Activated CD4-positive, CD25-positive, alpha-beta regulatory T cell treated with anti-CD3 and anti-CD28 coated beads, Interleukin-2, amount 50 U/mL, for 16 hours (primary cell): ENCODE data around the gene MORN1.

Experiments used
- DNase-seq: peaks from one replicate; pipeline ENCODE4 v3.0.0-alpha.2; 2020; ENCODE audit warnings: low read depth, low spot score

The MORN1 gene

DNA sequence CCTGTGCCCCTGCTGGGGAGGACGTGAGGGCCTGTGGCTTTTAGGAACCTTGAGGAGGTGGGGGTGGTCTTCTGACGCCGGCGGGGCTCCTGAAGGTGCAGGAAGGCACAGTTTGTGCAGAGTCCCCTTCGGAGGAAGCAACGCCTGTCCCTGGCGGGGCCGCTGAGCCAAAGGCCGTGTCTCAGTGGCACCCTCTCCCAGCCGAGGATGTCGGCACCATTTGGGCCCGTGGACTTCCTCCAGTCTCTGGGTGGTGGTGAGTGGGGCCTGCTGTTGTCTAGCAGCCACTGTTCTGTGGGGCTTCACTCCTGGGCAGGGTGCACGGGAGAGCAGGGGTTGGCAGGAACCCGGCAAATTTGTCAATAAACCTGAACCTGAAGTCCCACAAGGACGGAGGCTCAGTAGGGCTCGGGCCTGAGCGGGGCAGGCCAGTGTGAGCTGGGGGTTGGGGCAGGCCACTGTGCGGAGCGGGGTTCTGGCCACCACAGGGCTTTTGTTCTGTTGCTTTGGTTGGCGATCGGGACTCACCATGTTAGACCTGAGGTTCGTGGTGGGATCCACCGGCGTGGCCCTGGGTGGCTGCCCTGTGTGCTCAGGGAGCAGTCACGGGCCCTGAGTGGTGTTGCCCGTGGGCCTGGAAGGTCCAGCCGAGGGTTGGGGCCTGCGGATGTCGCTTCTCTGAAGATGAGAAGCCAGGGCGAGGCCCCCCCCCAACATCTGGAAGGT, 98.5 kb downstream of the MORN1 start:
- DNase-seq = no peak

DNA sequence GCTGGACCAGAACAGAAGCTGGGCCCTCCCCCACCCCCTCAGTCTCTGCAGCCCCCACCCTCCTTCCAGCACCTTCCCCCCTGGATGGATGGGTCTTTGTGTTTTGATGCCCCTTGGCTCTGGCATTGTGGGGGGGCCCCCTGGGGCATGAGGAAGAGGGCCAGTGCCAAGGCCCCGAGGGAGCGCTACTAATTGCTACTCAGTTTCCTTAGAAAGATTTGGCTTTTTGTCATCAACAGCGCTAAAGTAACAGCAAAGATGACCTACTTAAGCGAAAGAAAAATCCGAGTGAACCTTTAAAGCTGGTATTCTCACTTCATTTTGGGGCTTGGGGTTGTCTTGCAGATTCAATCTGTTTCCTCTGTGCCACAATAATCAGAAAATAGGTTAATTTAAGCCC, 99.8 kb downstream of the MORN1 start:
- DNase-seq = no peak

DNA sequence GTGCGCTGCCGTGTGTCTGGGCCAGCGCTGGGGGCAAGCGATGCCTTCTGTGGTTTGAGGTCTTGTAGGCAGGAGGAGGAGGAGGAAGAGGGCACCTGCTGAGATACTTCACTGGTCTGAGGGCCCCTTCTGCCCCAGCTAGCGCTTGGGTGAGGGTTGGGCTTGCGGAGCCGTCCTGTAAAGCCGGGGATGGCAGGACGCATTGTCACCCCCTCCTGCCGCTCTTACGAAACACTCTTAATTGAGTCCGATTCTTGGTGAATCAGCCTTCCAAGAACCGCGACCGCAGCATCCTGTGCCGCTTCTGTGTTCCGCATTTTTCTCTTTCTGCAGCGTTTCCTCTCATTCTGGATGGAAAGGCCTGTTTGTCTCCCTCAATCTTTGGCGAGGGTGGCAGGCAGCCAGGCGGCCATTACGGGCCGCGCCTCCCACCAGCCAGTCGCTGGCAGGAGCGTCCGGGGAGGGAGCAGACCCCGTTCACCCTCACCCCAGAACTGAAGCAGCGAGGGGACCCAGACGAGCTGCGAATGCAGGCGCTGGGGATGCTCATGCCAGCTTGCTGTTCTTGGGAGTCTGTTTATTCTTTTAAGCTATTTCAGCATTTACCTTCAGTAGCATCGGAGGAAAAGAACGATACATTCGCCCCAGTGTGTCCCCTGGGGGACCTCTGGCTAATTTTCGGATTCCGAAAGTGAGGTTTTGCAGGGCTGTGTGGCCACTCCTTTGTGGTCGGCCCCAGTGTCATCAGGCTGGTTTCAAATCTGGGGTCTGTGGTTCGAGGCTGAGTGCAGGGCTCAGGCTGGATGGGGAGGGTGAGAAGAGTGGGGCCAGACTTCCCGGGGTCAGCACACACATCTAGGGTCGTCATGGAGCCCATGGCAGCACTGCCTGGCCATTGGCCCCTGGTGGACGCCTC, 100.5 kb downstream of the MORN1 start:
- peak; percentile 56 for DNase-seq

DNA sequence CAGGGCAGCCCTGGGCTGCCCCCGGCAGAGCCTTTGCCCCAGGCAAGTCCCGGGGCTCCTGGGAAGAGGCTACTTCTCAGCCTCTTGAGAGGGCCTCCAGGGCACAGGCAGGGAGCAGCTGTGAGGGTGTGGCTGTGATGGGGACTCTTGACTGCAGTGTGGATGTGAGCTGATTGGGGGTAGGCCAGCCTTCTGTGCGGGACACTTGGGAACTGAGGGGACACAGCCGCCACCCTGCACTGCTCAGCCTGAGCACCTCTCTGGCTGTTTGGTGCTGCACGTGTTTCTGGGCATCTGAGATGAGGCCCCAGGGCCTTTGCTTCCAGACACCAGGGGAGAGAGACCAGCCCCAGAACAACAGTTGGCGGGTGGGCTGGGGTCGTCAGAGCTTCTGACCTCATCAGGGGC, 101.2 kb downstream of the MORN1 start:
- DNase-seq = no peak

DNA sequence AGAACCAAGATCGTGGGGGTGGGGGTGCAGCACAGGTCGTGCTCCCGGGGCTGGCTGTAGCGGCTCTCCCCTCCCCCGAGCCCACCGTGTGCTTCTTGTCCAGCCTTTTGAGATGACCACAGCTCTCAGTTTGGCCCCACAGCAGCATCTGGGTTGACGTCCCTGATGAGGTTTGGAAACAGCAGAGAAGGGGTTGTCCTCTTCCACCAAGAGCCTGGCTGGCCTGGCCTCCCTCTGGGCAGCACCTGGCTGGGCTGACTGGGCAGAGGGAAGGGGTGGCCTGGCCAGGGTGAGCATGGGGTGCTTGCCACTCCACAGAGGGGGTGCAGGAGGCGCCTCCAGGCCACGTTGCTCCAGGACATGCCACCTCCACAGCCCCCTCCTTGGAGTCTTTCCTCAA, 101.7 kb downstream of the MORN1 start:
- DNase-seq = no peak

DNA sequence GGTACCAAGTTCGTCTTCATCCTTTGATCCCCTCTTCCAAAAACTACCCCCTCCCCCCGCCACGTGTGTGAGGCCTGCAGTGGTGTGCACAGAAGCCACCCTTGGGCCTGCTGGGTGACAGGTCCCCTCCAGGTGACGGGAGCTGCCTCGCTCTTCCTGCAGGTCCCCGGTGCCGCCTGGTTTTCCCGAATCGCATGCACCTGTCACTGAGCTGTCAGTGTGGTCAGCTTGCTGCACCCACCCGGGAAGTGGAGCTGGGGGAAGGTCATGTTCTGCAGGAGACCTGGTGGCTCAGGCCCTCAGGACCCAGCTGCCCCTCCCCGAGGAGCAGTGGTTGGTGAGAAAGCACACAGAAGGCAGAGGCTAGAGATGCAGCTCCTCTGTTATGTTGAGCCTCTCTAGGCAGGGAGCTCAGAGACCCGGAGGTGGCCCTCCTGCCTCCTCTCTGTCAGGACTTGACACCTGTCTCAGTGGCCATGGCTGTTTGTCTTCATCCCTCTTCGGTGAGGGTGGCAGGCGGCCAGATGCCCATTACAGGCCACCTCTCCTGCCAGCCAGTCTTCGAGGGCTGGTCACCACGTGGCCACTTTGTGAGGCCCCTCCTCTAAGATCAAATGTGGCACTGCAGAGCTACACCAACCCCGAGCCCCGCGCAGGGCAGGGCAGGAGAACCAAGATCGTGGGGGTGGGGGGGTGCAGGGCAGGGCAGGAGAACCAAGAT, 102.4 kb downstream of the MORN1 start:
- DNase-seq = no peak

DNA sequence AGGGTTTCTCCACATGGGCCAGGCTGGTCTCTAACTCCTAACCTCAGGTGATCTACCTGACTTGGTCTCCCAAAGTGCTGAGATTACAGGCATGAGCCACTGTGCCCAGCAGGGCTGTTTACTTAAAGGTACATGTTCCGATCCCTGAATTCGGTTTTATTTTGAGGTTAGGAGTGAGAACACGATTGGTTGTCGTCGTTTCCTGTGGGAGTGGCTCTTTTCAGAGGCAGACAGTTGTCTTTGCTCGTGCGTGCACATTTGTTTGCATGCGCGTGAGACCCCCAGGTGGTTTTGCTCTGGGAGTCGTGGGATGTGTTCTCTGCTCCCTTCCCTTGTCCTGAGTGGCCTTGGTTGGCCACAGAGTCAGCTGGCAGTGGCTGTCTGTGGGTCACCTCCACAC, 103.0 kb downstream of the MORN1 start:
- DNase-seq = no peak

DNA sequence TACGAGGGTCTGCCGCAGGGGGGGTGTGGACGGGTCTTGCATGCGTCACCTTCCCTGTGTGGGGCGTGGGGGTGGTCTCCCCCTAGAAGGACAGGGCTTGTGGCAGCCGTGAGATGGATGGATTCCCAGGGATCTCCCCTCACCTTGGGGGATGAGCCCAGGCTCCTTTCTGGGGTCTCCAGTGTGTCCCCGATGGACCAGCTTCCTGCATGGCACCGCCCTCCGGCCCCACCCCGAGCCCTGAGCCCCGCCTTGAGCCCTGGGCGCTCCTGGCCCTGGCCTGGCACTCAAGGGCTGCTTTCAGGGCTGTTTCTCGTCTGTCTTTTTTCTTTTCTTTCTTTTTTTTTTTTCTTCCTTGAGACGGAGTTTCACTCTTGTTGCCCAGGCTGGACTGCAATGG, 103.7 kb downstream of the MORN1 start:
- DNase-seq = no peak

DNA sequence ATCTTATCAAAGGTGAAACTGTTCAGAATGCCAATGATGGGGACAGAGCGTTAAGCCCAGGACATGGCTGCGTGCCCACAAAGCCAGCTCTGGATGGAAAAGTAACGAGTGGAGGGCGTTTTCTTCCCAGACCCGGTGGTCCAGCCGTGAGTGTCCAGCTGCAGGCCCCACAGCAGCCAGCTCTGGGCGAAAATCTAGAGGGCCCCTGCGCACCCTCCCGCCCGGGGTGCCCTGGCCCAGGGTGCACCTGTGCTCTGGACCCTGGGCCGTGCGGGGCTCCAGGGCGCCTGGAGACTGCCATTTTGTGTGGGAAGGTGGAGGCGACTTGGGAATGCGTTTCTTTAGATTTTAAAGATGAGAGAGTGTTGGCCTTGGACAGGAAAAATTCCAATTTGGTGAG, 104.4 kb downstream of the MORN1 start:
- no peak for DNase-seq

DNA sequence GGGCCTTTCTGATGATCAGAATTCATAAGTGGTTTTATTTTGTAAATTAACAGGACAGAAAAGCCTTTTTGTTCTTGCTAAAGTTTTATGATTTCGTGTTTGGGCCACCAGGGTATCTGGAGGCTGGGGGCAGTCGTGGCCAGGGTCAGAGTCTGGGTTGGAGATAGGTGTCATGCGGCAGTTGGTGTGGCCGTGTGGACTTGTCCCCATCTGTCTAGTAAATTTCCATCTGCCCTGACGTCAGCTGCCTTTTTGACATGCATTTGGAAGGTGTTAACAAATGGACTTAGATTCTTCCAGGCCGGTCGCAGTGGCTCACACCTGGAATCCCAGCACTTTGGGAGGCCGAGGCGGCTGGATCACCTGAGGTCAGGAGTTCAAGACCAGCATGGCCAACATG, 106.4 kb downstream of the MORN1 start:
- DNase-seq = no peak

DNA sequence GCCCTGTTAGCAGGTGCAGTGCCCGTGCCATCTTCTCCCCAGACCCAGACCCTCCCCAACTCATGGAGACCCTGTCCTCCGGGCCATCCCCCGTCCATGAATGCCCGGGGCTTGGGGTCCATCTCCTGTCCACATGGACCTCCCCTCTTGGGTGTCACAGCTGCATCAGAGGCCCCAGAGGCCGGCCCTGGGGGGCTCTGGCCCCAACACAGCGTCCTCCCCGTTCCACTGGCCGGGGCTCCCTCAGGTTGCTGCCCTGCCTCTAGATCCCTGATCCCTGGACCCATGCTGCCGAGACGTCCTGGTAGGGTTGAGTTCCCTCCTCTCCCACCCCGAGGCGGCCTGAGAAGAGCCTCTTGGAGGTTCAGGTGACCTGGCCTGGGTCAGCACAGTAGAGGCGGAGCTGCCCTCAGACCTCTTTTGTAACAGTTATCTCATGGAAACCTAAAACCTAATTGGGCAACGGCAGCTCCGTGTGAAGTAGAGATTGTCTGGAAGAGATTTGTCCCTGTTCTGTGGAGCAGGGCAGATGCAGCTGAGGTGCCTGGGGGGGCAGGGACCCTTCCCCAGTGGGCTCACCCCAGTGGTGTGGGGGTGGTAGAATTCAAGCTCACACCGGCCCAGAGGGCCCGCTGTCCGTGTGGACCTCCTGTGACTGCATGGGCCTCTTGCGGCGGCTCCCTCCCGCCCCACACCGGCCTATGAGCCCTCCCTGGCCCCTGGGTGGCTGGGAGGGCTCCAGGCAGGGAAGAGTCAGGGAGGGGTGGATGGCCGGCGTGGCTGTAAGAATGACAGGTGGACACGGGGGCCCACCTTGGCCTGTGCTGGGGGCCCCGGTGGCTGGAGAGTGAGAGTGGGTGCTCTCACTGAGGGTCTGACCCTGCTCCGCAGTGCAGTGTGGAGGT, 107.1 kb downstream of the MORN1 start:
- no peak for DNase-seq

DNA sequence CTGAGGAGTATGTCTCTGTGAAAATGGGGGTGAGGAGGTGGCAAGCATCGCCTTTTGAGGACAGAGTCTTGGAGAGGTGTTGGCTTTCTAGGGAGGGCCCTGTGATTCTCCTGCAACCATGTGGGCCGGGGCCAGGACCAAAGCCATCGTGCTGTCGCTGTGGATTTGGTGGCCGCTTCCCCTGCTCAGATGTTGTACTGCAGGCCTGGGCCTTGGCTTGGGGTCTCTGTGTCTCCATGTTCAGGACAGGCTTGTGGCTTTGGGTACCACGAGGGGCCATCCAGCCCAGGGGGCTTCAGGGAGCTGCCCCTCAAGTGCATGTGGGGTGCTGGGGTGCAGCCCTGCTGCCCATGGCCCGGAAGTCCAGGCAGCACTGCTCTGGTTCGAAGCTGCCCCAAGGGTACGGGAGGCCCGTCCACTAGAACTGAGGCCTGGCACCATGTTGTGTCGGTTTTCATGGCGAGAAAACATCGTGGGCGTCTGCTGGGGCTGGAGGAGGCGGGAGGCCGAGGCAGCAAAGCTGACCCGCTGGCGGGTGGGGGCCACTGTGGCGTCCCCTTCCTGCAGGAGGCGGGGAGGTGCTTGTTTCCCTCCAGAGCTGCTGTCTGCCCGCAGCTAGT, 107.9 kb downstream of the MORN1 start:
- no peak for DNase-seq

DNA sequence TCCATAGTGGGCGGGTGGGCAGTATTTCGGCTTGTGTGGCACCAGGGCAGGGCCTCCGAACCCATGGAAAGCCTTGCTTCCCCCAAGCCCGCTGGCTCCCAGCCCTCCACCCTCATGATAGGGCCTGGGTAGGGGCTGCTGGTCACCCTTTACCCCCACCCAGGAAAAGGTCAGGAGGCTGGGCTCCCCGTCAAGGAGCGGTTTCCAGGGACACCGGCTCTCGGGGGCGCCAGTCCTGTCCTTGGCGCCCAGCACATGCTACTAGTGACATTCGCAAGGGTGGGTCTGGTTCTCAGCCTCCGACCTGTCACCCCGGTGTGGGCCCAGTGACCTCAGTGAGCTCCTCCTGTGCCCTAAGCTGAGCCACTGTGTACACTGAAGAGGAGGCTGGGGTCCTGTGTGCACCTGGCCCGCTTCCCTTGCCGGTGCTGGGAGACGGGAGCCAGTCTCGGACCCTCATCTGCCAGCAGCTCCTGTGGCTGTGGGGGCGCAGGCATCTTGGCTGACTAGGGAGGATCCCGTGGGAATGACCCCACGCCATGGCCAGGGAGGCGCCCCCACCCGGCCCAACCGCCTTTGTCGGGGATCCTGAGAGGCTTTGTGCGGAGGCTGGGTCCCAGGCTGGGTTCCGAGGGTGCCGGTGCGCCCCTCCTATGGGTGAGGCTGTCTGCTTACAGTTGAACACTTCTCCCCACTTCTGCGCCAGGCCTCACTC, 108.6 kb downstream of the MORN1 start:
- no peak for DNase-seq

DNA sequence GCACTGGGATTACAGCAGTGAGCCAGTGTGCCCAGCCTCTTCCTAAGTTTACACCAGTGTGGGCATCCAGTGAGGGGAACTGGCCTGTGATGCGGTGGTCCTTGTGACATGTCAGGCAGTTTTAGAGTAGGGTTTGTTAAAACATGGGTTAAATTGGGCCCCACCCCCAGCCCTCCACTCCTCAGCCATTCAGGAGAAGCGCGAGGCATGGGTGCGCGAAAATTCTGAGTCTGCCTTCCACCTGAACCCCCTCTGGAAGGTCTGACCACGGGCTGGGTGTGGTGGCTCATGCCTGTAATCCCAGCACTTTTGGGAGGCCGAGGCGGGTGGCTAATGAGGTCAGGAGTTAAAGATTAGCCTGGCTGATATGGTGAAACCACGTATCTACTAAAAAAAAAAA, 111.5 kb downstream of the MORN1 start:
- no peak for DNase-seq

DNA sequence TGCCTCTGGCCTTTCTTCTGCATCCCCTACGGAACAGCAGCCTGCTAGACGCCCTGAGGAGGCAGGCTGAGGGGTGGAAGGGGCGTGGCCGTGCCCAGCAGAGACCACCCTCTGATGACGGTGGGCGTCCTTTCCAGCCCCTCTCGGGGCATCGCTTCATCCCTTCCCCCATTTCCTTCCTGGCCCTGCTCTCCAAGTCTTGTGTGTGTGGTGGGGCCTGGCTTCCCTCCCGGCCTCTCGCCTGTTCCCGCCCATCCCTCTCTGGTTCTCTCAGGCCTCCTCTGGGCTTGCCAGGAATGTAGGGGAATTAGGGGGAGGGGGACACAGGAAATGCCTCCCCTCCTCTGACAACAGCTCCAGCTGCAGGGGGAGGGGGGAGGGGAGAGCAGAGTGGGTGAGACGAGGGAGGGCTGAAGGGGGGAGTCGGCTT, 112.1 kb downstream of the MORN1 start:
- no peak for DNase-seq

DNA sequence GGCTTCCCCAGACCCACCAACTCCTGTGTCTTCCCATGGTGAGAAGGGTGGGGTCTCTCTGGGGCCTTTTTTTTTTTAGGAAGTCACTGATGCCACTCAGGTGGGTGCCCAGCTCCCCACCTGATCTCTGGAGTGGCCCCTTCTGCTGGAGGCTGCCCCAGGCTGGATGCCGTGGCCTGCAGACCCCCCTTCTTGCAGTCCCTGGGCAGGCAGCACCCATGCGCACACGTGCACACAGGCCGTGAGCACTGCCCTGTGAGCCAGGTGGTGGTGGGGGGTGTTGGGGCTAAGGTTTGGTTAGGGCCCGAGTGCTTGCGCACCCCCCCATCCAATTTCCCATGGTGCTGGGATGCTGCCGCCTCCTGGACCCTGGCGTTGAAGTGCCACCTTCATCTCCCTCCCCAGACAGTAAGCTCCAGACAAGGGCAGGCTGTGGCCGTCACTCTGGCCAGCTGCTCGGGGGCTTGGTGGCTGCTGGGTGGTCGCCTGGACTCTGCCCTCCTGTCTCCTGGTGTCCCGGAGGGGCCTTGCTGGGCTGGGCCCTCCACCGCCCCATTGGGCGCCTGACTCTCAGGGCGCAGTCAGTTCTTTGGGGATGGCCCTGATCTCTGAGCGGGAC, 112.7 kb downstream of the MORN1 start:
- DNase-seq = no peak

DNA sequence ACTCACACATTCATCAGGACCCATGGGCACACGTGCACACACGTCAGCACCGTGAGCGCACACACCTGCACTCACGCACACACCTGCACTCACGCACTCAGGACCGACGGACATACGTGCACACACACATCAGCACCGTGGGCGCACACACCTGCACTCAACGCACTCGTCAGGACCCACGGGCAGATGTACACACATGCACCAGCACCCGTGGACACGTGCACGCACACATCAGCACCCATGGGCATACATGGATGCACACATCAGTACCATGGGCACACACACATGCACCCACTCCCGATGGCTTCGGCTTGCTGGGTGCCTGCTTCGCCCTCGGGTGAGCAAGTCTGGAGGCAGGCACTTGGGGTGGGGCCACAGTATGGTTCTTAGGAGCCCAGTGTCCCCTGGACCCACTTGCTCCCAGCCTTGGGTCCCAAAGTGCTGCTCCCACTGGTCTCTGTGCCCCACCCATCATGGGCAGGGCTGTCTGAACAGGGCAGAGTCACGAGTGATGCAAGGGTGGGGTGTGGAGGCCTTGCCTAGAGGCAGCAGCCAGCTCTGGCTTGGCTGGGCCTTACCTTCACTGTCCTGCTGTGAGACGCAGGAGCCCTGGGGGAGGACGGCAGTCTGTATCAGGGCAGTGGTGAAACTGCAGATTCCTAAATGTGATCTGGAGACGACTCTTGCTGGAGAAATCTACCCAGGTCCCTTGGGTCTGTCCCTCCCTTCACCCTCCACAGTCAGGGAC, 113.4 kb downstream of the MORN1 start:
- no peak for DNase-seq

DNA sequence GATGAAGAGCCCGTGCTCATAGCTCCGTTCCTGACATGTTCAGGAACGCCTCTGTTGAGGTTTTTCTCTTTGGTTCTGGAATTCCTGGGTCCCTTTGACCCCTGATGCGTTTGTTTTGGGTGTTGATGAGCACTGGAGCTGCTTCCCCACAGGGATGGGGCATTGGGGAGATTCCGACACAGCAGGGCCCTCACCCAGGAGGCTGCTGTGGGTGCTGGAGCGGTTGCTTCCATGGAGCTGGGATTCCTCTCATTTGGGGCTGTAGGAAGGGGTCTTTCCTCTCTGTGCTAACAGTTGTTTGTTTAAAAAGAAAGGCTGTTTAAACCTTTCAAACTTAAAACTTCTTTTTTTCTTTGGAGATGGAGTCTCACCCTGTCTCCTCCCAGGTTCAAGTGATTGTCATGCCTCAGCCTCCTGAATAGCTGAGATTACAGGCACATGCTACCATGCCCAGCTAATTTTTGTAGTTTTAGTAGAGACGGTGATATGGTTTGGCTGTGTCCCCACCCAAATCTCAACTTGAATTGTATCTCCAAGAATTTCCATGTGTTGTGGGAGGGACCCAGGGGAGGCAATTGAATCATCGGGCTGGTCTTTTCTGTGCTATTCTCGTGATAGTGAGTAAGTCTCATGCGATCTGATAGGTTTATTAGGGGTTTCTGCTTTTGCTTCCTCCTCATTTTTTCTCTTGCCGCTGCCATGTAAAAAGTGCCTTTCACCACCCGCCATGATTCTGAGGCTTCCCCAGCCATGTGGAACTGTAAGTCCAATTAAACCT, 114.4 kb downstream of the MORN1 start:
- no peak for DNase-seq
